Common myeloid progenitor, CD34-positive (primary cell): Measurements from ENCODE around the gene MYO6.

Experiments
- CTCF ChIA-PET: fragments of 350-600 bp; sonication (Branson Sonifier 250); formaldehyde crosslinking; loops from one replicate; lab custom pipeline; 2021; ENCODE audit warnings: antibody characterized with exemption; lab: Charles Lee
- POLR2A ChIA-PET: fragments of 350-600 bp; sonication (Branson Sonifier 250); formaldehyde crosslinking; loops from one replicate; lab custom pipeline; 2021; ENCODE audit warnings: antibody characterized with exemption; lab: Charles Lee
- DNase-seq, 3 donors: peaks; one replicate each; pipeline versions ENCODE4 v3.0.0 to v3.0.0-alpha.2; 2013
- H3K27ac ChIP-seq, 2 experiments: 1 replicate in 1 of 2; 2 replicates in 1 of 2; pipeline ENCODE4 v1.7.0; 2013; ENCODE audit warnings: inconsistent platforms in 2 of 2, low read length in 2 of 2, mild to moderate bottlenecking in 2 of 2, low read depth in 1 of 2, moderate library complexity in 1 of 2; ENCODE audit not compliant: severe bottlenecking in 2 of 2, insufficient read depth in 1 of 2, poor library complexity in 1 of 2
- H3K27me3 ChIP-seq, 5 experiments: replicated peaks in 2 of 5; 1 replicate in 3 of 5; 2 replicates in 2 of 5; pipeline versions ENCODE4 v1.6.1 to v1.7.0; 2013; ENCODE audit warnings: low read length in 4 of 5, mild to moderate bottlenecking in 2 of 5, moderate library complexity in 2 of 5, inconsistent platforms in 1 of 5; ENCODE audit not compliant: insufficient read depth in 5 of 5, control insufficient read depth in 4 of 5
- H3K36me3 ChIP-seq, 4 experiments: 1 replicate in 2 of 4; 2 replicates in 2 of 4; pipeline versions ENCODE4 v1.6.1 to v1.7.0; 2013; ENCODE audit warnings: low read length in 3 of 4, control low read depth in 1 of 4, mild to moderate bottlenecking in 1 of 4; ENCODE audit not compliant: control insufficient read depth in 4 of 4, insufficient read depth in 4 of 4
- H3K4me1 ChIP-seq, 4 experiments: 1 replicate in 3 of 4; 2 replicates in 1 of 4; pipeline versions ENCODE4 v1.6.1 to v1.7.1; 2013; ENCODE audit warnings: low read length in 3 of 4, mild to moderate bottlenecking in 3 of 4, control low read depth in 1 of 4, inconsistent platforms in 1 of 4, moderate library complexity in 1 of 4; ENCODE audit not compliant: control insufficient read depth in 4 of 4, insufficient read depth in 4 of 4; ENCODE audit errors: control extremely low read depth in 1 of 4
- H3K4me3 ChIP-seq, 7 experiments: 1 replicate in 4 of 7; 2 replicates in 3 of 7; pipeline versions ENCODE4 v1.5.1 to v1.7.0; 2013; ENCODE audit warnings: mild to moderate bottlenecking in 7 of 7, low read length in 6 of 7, moderate library complexity in 6 of 7, inconsistent platforms in 2 of 7, low read depth in 2 of 7, control low read depth in 1 of 7; ENCODE audit not compliant: insufficient read depth in 4 of 7, control insufficient read depth in 1 of 7; ENCODE audit errors: extremely low read depth in 1 of 7
- H3K9me3 ChIP-seq, 5 experiments: 1 replicate in 4 of 5; 2 replicates in 1 of 5; pipeline versions ENCODE4 v1.6.1 to v1.7.1; 2013; ENCODE audit warnings: low read length in 4 of 5, mild to moderate bottlenecking in 2 of 5, inconsistent platforms in 1 of 5, low read depth in 1 of 5, moderate library complexity in 1 of 5; ENCODE audit not compliant: control insufficient read depth in 4 of 5, insufficient read depth in 2 of 5; ENCODE audit errors: control extremely low read depth in 1 of 5
- WGBS: methylation state at CpG from one replicate; pipeline ENCODE4 v1.1.5; 2013; ENCODE audit not compliant: insufficient coverage; 5-methylcytosine and 5-hydroxymethylcytosine counted together

MYO6 gene

DNA sequence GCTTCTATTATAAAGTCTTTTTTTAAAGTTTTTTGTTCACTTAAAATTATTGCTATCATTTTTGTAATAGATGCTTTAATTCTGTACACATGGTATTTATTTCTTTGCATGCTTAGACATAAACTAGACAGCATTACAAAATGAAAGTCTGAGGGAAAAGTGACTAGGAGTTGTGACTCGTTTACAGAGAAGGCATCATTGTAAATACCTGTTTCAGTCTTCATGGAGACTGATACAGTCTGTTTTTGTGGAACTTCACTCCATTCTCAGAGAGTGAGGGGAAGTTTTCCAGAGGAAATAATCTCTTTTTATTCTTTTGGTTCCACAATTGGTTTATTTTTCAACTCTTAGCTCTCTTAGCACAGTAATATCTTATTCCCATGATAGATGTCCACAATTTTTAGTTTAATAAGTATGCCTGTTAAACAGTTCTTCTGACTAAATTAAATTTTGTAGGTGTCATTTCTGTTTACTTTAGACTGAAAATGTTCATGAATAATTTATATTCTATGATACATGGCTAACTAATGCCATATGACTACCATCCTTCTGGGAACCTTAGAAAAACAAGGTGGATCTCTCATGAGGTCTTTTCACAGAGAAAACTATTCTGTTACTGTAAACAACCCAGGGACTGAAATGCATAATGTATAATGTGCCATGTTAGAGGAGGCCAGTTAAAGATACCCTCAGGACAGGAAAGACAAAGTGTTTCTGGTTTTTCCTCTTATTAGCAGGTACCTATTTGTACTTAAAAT, 69.2 kb downstream of the MYO6 start:
- Histone ChIP-seq H3K4me1 (no peaks in the 10 kb centered on the region), H3K9me3 (no peaks in the 10 kb centered on the region), H3K4me3 (no peak overlapping the region), H3K36me3 (no peaks in the 10 kb centered on the region), H3K27ac (no peak overlapping the region), H3K27me3 (peaks cover 0 to 2% (median 0%) of the 10 kb centered on the region in 5 experiments)
- POLR2A ChIA-PET = no interaction called here
- no peak for DNase-seq
- no CpG with 5 or more reads among the region's 1 CpG for WGBS
- CTCF ChIA-PET = no interaction called here

DNA sequence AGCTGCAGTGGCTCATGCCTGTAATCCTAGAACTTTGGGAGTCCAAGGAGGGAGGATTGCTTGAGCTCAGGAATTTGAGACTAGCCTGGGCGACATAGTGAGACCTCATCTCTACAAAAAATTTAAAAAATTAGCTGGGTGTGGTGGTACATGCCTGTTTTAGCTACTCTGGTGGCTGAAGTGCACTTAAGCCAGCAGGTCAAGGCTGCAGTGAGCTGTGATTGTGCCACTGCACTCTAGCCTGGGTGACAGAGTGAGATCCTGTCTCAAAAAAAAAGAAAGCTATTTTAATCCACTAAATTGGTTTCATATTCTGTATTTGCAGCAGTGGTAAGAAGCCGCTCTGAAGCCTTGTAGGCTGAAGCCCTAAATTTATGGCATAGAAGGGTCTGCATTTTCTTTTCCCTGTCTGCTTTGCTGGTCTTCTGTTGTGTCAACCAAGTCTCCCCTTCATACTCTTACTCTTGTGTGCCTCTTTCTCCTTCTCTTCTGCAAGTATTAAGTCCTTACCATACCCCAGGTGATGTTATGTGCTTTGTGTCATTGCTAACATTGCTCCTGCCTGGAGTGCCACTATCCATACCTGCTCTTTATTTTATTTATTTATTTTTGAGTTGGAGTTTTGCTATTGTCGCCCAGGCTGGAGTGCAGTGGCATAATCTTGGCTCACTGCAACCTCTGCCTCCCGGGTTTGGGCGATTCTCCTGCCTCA, 70.9 kb downstream of the MYO6 start:
- DNase-seq = no peak
- ChIA-PET POLR2A (no interaction called here), CTCF (no interaction called here)
- no peaks in the 10 kb centered on the region for H3K4me1 ChIP-seq
- H3K36me3 ChIP-seq = no peaks in the 10 kb centered on the region
- H3K27ac ChIP-seq = no peak overlapping the region
- 89% methylated on average over 1 of the region's 5 CpGs for WGBS
- H3K9me3 ChIP-seq = no peaks in the 10 kb centered on the region
- H3K27me3 ChIP-seq = peaks cover 0 to 2% (median 0%) of the 10 kb centered on the region in 5 experiments
- no peak overlapping the region for H3K4me3 ChIP-seq

DNA sequence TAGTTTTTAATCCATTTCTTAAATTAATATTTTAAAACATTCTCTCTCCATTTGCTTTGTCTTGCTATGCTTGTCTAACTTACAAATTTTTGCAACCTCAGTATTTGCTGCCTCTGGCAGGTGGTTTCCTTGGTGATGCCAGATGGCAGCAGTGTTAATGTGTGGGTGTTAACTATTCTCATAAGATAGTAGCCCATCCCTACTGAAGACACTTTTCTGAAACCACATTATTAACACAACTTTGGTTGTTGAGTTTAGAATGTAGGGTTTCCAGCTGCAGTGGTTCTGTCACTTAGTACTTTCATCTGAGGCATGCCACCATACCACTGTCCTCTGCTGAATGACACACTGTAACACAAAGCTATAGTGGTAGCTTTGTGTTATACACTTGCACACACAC, 75.1 kb downstream of the MYO6 start:
- no peak for DNase-seq
- POLR2A ChIA-PET = no interaction called here
- Histone ChIP-seq H3K9me3 (no peaks in the 10 kb centered on the region), H3K27me3 (no peaks in the 10 kb centered on the region), H3K4me3 (no peak overlapping the region), H3K27ac (no peak overlapping the region), H3K4me1 (no peaks in the 10 kb centered on the region), H3K36me3 (no peaks in the 10 kb centered on the region)
- CTCF ChIA-PET = no interaction called here

DNA sequence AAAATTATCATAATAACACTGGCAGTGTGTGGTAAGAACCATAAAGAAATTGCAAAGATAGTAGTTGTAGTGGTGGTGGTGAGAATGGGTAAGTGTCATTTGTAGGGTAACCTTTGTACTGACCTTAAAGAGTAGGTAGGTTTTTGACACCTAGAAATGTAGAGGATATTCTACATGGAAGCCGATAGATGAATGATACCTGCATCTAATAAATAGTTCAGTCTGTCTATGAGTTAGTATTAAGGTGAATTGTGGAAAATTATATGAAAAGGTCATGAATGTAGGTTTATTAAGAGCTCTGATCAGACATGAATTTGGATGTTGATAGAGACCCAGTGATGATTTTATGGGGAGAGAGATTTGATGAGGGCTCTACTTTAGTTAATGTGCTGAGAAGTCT, 78.1 kb downstream of the MYO6 start:
- H3K9me3 ChIP-seq = no peaks in the 10 kb centered on the region
- no peaks in the 10 kb centered on the region for H3K27me3 ChIP-seq
- no peaks in the 10 kb centered on the region for H3K36me3 ChIP-seq
- 100% methylated on average over 1 of the region's 1 CpG for WGBS
- H3K4me1 ChIP-seq = no peaks in the 10 kb centered on the region
- H3K4me3 ChIP-seq = no peak overlapping the region
- CTCF ChIA-PET = no interaction called here
- POLR2A ChIA-PET = no interaction called here
- H3K27ac ChIP-seq = no peak overlapping the region
- DNase-seq = no peak

DNA sequence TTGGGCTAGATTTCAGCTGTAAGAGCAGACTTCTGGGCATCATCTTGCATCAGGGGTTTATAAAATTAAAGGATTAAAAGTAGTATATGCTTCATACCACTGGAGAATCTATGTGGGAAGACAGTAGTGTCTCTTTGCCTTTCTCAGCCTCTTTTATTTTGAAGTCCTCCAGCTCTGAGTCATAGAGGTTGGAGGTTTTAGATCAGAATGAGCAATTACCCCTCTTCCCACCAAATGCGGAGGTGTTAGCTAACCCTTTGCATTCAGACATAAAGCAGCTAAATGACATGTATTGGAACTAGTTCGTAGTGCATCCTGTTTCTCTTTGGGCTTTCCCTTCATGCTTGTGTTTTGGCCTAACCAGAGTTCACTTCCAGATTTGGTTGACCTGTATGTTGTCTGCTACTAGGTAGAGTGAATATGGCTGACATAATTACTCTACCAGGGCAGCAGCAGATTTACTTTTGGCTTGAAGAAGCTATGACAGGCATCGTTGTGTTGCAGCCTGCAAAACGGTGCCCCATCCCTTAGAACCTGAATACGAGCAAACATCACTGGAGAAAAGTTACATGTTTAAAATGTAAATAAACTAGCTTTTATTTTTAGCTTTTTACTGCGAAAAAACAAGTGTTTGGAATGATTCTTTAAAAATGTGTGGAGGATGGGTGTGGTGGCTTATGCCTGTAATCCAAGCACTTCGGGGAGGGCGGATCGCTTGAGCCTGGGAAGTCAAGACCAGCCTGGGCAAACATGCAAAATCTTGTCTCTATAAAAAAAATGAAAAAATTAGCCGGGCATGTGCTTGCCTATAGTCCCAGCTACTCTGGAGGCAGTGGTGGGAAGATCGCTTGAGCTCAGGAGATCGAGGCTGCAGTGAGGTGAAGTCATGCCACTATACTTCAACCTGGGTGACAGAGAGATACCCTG, 82.2 kb downstream of the MYO6 start:
- CTCF ChIA-PET = no interaction called here
- Histone ChIP-seq H3K27ac (no peak overlapping the region), H3K4me3 (no peak overlapping the region), H3K4me1 (no peaks in the 10 kb centered on the region), H3K9me3 (no peaks in the 10 kb centered on the region), H3K27me3 (no peaks in the 10 kb centered on the region), H3K36me3 (no peaks in the 10 kb centered on the region)
- no peak for DNase-seq
- WGBS = 96% methylated on average over 10 of the region's 12 CpGs
- POLR2A ChIA-PET = no interaction called here

DNA sequence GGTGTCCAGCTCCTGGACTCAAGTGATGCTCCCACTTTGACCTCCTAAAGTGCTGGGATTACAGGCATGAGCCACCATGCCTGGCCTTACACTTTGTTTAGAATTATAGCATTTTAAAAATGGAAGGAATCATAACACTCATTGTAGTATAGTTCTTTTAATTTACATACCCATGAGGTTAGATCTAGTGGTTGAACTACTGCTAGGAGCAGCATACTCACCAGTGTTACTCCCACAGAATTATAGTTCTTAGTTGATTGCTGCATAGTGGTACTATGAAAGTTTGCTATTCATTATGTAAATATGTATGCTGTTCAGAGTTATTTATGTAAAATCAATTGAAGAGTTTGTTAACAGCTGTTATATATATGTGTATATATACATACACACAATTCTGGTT, 85.4 kb downstream of the MYO6 start:
- no peak overlapping the region for H3K27ac ChIP-seq
- DNase-seq = no peak
- H3K27me3 ChIP-seq = no peaks in the 10 kb centered on the region
- CTCF ChIA-PET = no interaction called here
- no peaks in the 10 kb centered on the region for H3K36me3 ChIP-seq
- POLR2A ChIA-PET = no interaction called here
- no peaks in the 10 kb centered on the region for H3K9me3 ChIP-seq
- no peak overlapping the region for H3K4me3 ChIP-seq
- H3K4me1 ChIP-seq = no peaks in the 10 kb centered on the region

DNA sequence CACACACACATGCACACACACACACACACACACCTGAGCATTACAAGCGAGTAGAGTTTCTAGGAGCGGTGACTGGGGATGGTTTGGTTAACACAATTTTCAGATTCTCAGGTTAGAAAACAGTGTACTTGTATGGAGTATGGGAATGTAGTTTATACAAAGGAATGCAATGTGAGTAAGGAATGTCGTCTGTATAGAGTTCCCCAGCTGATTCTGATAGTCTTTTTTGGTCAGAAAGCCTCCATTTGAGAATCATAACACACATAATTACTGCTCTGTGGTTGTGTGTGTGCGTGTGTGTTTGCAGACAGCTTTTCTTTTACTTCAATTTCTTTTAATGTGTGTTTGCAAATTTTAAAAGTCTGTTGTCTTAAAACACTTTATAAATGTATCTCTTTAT, 93.2 kb downstream of the MYO6 start:
- no peaks in the 10 kb centered on the region for H3K4me1 ChIP-seq
- H3K9me3 ChIP-seq = no peaks in the 10 kb centered on the region
- no peaks in the 10 kb centered on the region for H3K27me3 ChIP-seq
- POLR2A ChIA-PET = no interaction called here
- no peak overlapping the region for H3K4me3 ChIP-seq
- H3K36me3 ChIP-seq = no peaks in the 10 kb centered on the region
- no peak for DNase-seq
- 100% methylated on average over 1 of the region's 4 CpGs for WGBS
- CTCF ChIA-PET = no interaction called here
- H3K27ac ChIP-seq = no peak overlapping the region
